Cardiac muscle cell (in vitro differentiated cells and primary cell): ENCODE data around the gene OPN5. TPM values are rescaled to one million over a fixed set of nuclear protein-coding genes. Genes with fewer than 3 reads are reported as not detected.

Source experiments
- DNase-seq, 2 donors: peaks; one replicate each; pipeline versions ENCODE4 v3.0.0 to v3.0.0-alpha.2; 2010 to 2017; ENCODE audit warnings: low read depth in 1 of 2, low spot score in 1 of 2
- H3K27ac ChIP-seq: fragments of 200-600 bp; sonication (generic); 2 replicates; pipeline ENCODE4 v1.5.1; 2016
- H3K27me3 ChIP-seq: fragments of 200-600 bp; sonication (generic); 2 replicates; pipeline ENCODE4 v1.6.0; 2016; ENCODE audit warnings: control low read depth
- H3K36me3 ChIP-seq: fragments of 200-600 bp; sonication (generic); 2 replicates; pipeline ENCODE4 v1.5.1; 2016; ENCODE audit warnings: control low read depth
- H3K4me1 ChIP-seq: fragments of 200-600 bp; sonication (generic); 2 replicates; pipeline ENCODE4 v1.8.1; 2017; ENCODE audit warnings: low read depth, mild to moderate bottlenecking, mixed run types
- H3K4me3 ChIP-seq: fragments of 200-600 bp; sonication (generic); 2 replicates; pipeline ENCODE4 v1.5.1; 2016; ENCODE audit warnings: mild to moderate bottlenecking
- H3K9me3 ChIP-seq: fragments of 200-600 bp; sonication (generic); 2 replicates; pipeline ENCODE4 v1.5.1; 2017; ENCODE audit warnings: low read depth, mild to moderate bottlenecking, control low read depth
- CTCF ChIP-seq: IDR thresholded peaks from 2 replicates; pipeline ENCODE4 v1.5.1; 2012; ENCODE audit warnings: low read depth, mild to moderate bottlenecking, low read length
- polyA plus RNA-seq: library from polyadenylated mRNA; unstranded; fragments of >200 nt; fragmentation: Nextera tagmentation; extraction: Ambion mirVana; gene quantifications from 2 replicates; pipeline ENCODE4 v1.2.1, GENCODE V29; 2016
- total RNA-seq: library from RNA; depleted of rRNA; stranded (reverse); fragments of >200 nt; gene quantifications from 2 replicates; pipeline ENCODE4 v1.2.3, GENCODE V29; 2016

Gene OPN5
- total and polyA plus RNA-seq, 2 experiments from 2014 or later = not detected

- H3K4me1 ChIP-seq = no peaks in the 10 kb centered on the region
- no peaks in the 10 kb centered on the region for H3K36me3 ChIP-seq
- H3K4me3 ChIP-seq = no peak overlapping the region
- no peak for DNase-seq
- no peaks in the 10 kb centered on the region for H3K9me3 ChIP-seq
- peaks cover 8% of the 10 kb centered on the region for H3K27me3 ChIP-seq
- no peak overlapping the region for H3K27ac ChIP-seq
- TF ChIP-seq CTCF = no peak
Observed at GRCh38 chr6:47789553-47789952, 7.7 kb downstream of the OPN5 start.

GRCh38 chr6:47792216-47792733, 10.4 kb downstream of the OPN5 start:
- no peak overlapping the region for H3K27ac ChIP-seq
- H3K9me3 ChIP-seq = no peaks in the 10 kb centered on the region
- peaks cover 8% of the 10 kb centered on the region for H3K27me3 ChIP-seq
- no peak for TF ChIP-seq CTCF
- H3K4me1 ChIP-seq = no peaks in the 10 kb centered on the region
- H3K36me3 ChIP-seq = no peaks in the 10 kb centered on the region
- DNase-seq = no peak
- H3K4me3 ChIP-seq = no peak overlapping the region

- no peak overlapping the region for H3K4me3 ChIP-seq
- no peak for DNase-seq
- no peaks in the 10 kb centered on the region for H3K4me1 ChIP-seq
- H3K36me3 ChIP-seq = no peaks in the 10 kb centered on the region
- H3K9me3 ChIP-seq = no peaks in the 10 kb centered on the region
- H3K27me3 ChIP-seq = no peaks in the 10 kb centered on the region
- TF ChIP-seq CTCF = no peak
- no peak overlapping the region for H3K27ac ChIP-seq
Observed at GRCh38 chr6:47794577-47795135, 12.8 kb downstream of the OPN5 start.

GRCh38 chr6:47801984-47802383, 20.2 kb downstream of the OPN5 start:
- no peak for DNase-seq
- H3K9me3 ChIP-seq = no peaks in the 10 kb centered on the region
- TF ChIP-seq CTCF = no peak

GRCh38 chr6:47804821-47805220, 23.0 kb downstream of the OPN5 start:
- no peaks in the 10 kb centered on the region for H3K27me3 ChIP-seq
- H3K27ac ChIP-seq = no peak overlapping the region
- no peaks in the 10 kb centered on the region for H3K4me1 ChIP-seq

More at GRCh38 chr6:47801984-47802383, 20.2 kb downstream of the OPN5 start:
- H3K4me3 ChIP-seq = no peak overlapping the region
- no peaks in the 10 kb centered on the region for H3K36me3 ChIP-seq
- no peaks in the 10 kb centered on the region for H3K4me1 ChIP-seq
- no peaks in the 10 kb centered on the region for H3K27me3 ChIP-seq
- H3K27ac ChIP-seq = no peak overlapping the region

More at GRCh38 chr6:47804821-47805220, 23.0 kb downstream of the OPN5 start:
- no peaks in the 10 kb centered on the region for H3K36me3 ChIP-seq
- no peak for TF ChIP-seq CTCF
- H3K4me3 ChIP-seq = no peak overlapping the region
- DNase-seq = no peak
- H3K9me3 ChIP-seq = no peaks in the 10 kb centered on the region
